Smooth muscle cell of the brain vasculature (primary cell): ENCODE data around the gene RAB36.

Source experiments
- DNase-seq: peaks from one replicate; pipeline ENCODE4 v3.0.0-alpha.2; 2012; ENCODE audit warnings: low read depth, low spot score

Gene RAB36

GRCh38 chr22:23137468-23137867, 7.8 kb upstream of the RAB36 start:
- DNase-seq: no peak

DNA sequence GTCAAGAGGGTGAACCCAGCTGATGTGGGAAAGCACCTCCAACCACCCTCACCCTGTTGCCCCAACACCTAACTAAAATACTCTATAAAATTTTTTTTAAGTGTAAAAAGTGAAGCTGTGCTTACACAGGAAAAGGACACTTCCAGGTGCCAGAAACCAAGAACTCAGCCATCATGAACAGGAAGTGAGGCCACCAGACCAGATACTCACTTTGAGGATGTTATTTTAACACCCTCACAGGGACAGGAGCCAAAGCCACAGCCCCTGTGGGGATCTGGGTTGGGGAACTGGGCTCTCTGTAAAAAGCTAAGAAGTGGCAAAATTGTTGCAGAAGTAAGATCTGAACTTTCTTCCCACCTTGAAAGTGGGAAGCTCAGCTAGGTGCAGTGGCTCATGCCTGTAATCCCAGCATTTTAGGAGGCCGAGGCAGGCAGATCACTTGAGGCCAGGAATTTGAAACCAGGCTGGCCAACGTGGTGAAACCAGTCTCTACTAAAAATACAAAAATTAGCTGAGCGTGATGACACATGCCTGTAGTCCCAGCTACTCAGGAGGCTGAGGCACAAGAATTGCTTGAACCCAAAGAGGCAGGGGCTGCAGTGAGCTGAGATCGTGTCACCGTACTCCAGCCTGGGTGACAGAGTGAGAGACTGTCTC, 7.2 kb upstream of the RAB36 start:
- no peak for DNase-seq

DNA sequence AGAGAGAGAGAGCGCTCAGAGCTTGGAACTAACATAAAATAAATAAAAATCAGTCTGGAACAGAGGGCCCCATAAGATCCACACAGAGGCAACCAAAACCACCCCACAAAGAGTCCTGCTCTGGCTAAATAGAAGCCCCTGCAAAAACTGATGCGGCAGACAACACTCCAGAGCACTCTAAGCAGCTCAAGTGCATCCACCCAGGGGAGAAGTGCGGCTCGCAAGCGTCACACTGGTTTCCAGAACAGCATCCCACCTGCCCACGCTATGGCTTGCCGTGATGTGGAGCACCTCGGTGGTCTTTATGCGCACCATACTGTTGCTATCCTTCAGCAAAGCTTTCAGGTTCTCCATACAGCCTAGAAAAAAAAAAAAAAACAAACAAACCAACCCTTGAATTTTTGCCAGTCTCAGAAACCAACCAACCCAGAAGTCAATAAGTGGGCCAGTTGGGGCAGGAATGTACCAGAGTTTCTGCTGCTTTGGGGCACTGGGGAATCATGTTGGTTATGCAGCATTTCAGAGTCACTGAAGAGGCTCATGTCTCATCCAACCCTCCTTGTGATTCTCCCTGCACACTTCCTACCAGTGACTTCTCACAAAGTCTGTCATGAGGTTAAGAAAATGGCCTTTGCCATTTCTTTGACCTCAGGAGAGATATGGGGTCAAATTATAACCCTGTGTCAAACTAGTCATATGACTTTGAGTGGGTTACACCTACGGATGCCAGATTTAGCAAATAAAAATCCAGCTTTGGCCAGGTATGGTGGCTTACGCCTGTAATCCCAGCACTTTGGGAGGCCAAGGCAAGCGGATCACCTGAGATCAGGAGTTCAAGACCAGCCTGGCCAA, 6.5 kb upstream of the RAB36 start:
- no peak for DNase-seq

DNA sequence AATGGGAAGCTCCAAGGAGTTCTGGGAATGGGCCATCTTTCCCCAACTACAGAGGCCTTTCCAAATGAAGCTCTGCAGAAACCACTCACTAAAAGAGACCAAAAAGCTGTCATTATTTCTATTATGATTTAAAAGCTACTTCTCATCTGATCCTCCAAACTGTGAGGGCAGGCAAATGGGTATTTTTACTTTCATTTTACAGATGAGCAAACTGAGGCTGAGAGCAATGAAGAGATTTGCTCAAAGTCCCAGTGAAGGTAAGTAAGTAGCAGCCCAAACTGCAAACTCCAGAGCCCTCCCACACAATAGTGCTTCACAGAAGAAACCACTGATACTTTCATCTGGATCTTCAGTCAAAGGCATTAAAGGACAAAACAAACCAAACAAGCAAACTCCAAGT, 4.9 kb upstream of the RAB36 start:
- no peak for DNase-seq

GRCh38 chr22:23142546-23143105, 2.7 kb upstream of the RAB36 start:
- no peak for DNase-seq

DNA sequence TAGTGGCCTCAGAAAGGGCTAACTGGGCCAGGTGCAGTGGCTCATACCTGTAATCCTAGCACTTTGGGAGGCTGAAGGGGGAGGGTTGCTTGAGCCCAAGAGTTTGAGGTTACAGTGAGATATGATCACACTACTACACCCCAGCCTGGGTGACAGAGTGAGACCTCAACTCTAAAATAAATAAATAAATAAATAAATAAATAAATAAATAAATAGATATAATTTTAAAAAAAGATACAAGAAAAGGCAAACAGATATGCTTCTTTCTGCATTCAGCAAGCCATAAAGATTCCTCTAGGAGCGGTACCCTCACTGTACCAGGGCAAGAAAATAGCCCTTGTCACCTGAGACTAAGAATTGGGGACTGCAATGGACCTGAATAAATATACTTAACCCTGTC, 2.2 kb upstream of the RAB36 start:
- DNase-seq: no peak

GRCh38 chr22:23144432-23144831, 845 bp upstream of the RAB36 start:
- no peak for DNase-seq

DNA sequence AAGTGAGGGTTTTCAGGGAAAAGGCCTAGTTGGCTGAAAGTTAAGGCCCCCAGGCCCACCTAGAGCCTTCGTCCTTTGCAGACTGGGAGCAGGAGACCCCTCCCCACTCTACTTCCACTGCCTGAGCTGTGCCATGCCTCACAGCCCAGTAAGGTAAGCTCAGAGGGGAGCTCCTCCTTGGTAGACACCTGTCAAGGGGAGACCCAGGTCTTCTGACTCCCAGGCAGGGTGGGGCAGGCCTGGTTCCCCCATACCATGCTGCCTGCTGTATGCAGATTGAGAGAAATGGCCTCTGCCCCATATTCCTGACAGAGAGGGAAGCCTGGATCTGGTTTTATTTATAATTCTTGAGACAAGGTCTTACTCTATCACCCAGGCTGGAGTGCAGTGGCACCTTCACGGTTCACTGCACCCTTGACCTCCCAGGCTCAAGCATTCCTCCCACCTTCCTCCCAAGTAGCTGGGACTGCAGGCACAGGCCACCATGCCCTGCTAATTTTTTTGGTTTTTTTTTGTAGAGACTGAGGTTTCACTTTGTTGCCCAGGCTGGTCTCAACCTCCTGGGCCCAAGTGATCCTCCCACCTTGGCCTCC, 697 bp downstream of the RAB36 start:
- no peak for DNase-seq

DNA sequence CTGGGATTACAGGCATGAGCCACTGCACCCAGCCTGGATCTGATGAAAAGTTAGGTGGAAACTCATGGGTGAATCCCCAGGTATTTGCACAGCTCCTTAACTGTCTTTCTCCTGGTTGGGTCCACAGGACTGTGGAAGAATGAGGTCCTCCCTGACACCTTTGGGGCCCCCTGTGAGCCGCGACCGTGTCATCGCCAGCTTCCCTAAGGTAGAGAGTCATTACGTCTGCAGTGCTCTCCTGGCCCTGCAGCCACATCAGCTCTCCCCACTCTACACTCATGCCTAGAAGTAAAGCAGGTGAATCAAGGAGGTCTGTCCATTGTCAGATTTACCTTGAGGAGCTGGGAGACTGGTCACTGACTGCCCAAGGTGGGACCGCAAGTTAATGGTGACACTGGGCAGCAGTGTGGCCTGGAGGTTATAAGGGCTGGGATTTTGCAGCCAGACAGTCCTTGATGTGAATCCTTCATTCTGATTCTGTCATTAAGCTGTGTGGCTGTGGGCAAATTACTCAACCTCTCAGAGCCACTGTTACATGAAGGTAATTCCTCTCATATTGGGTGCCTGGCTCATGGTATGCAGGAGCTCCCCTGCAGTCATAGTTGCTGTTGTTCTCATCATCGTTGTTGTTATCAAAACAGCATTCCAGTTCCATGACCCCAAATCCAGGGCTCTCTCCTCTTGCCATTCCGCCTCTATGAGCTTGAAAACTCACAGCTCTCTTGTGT, 1.4 kb downstream of the RAB36 start:
- no peak for DNase-seq

DNA sequence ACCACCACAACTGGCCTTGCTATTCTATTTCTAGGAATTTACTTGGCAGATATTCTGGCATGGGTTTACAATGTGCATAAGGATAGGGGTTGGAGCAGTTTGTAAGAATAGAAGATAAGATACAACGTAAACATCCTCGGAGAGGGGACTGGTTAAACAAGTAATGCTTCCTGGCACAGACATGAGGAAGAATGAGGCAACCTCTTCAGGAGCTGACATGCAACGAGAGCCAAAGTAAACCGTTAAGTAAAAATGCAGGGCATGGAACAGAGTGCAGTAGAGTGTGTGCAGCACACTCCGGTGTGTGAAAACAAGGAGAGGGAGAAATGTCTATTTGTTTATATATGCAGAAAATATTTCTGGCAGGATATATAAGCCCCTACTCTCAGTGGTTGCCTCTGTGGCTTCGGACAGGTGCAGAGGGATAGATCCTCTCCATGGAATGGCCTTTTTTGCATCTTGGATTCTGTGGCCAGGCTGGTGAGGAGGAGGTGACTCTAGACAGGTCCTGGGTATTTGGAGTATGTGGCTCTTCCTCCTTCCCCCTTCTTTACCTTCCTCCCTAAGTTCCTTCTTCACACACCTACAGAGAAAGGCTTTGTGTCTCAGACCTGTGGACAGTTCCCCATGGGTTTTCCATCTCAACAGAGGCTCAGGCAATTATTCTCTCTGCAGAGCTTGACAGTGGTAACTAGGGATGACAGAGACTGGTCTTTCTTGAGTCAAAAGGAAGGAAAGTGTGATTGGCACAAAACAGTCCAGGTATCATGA, 2.5 kb downstream of the RAB36 start:
- DNase-seq: no peak

- no peak for DNase-seq
Observed at GRCh38 chr22:23149743-23150238, 4.5 kb downstream of the RAB36 start.

- no peak for DNase-seq
Observed at GRCh38 chr22:23150762-23151161, 5.5 kb downstream of the RAB36 start.

DNA sequence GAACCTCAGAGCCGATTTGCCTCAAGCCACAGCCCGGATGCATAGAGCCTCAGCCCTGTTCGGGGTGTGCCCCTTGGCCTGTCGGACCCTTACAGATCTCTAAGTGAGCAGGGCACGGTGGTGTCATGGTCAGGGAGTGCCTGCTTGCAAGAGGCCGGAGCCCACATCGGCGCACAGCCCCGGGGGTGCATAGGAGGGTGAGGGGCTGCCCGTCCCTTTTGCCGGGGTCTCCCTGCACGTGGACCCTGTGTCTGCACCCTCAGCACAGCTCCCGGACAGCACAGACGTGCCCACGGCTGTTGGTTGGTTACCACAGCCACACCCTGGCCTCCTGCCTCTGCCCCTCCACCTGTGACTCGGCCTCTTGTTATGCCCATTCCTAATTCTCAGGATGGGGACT, 6.5 kb downstream of the RAB36 start:
- DNase-seq: no peak

DNA sequence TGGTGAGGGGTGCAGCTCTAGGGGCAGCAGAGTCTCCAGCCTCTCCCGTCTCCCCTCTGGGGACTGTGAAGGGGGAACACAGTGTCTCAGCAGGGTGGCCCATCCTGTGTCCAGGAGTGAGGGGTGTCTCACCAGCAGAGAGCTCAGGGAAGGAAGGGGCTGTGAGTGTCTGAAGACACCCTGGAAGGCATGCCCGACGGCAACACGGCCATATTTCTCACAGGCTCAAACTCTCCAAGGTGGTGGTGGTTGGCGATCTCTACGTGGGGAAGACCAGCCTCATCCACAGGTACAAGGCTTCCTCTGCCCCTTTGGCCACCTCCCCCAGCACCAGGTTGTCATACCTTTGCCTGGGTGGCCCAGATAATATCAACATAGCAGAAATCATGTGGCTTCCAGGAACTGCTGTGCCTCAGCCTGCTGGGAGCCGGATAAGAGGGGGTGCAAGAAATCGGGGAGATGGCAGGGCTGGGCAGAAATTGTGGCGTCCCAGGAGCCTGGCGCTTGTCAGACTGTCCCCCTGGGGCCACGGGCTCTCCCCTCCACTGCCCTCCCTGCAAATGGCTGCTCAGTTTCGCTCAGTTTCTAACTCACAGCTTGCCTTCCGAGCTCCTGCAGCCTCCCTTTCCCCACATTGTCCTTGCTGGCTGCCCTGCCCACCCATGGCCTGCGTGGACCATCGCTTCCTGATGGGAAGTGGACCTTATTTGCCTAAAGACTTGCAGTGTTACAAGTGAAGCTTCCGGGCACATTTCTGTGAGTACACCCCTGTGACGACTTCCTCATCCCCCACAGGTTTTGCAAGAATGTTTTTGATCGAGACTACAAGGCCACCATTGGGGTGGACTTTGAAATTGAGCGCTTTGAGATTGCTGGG, 7.2 kb downstream of the RAB36 start:
- no peak for DNase-seq

DNA sequence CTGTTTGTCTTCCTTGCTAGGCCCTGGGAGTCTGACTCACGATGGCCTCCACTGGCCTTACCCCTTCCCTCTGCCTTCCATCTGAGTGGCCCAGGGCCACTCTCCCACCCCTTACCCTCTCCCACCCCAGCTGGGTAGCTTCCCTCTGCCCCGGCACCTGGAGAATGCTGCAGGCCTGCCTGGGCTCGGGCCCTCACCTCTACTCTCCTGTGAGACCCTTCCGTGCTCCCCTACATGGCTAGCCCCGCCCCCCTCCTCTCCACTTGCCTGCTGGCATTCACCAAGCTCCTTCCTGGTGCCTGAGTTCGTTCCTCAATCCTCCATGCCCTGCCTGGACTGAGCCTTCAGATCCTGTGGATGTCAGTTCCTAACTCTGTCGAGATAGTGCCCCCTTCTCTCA, 8.7 kb downstream of the RAB36 start:
- DNase-seq: no peak

DNA sequence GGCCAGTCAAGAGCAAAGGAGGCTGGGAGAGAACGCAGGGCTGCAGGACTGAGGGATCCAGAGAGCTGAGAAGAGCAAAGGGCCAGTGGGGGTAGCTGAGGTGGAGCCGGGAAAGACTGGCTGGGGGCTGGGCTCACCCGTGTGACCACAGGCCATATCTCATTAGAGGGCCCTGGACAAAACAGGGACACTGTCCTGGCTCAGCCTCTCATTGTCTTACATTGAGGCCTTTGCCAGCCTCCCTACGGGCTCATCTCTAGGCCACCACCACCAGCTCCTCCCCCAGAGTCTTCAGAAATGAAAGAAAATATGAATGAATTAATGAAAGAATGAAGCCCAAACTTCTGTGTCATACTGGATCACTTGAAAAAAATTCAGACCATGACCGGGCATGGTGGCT, 9.2 kb downstream of the RAB36 start:
- no peak for DNase-seq

DNA sequence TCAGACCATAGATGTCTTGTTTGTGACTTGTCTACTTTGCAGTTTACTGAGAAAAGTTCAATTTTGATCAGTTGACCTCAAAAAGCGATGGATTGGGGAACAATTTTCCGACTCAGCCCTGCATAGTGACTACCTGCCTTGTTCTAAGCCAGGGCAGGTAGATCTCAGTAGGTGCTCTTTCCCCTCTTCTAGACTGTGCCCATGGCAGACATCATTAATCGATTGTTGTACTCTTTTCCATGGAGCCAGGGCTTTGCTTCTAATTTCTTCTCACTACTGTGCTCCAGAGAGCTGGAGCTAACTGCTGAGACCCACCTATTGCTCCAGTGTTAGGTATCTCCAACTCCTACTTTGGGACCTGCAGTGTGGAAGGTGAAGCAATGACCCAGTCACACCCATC, 9.9 kb downstream of the RAB36 start:
- DNase-seq: no peak

DNA sequence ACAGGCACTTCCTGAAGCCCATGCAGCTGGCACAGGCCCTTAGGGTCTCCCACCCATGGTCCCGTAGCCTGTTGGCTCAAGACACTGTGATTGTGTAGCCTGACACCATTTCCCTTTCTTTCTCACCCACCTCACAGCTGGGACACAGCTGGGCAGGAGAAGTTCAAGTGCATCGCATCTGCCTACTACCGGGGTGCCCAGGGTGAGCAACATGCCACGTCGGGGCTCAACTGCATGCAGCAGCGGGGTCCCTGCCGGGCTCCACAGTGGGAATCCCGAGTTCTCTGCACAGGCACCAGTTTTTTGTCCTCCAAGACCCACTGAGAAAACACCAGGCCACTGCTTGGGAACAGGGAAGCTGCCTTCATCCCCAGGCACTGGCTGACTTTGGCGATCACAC, 10.6 kb downstream of the RAB36 start:
- DNase-seq: no peak

DNA sequence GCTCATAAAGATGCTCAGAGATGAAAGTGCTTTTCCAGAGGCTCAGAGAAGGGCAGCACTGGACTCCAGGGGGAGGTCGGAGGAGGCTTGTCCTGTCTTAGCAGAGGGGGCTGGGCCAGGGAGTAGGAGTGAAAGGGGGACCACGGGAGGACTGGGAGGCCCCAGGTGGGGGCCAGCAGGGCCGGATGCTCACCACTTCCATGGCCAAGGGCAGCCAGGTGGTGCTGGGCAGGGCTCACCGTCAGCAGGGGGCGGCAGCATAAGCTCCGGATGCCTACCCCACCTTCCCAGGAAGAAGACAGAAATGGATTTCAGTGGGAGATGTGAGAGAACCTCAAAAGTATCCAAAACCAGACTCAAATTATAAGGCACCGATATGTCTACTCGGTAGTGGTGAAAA, 11.0 kb downstream of the RAB36 start:
- DNase-seq: no peak
